BLaER1 treated with 17β-estradiol and CSF1 and Interleukin-3, amounts not matched to agents 10 nM and 100 nM (cell line): ENCODE measurements around the gene NMD3.
"Not testable (repeated sequence)": the region's sequence is repeated elsewhere in the genome, so short reads cannot be mapped to it uniquely, and the experiment has no call there.

ENCODE experiments used
- H3K27ac ChIP-seq, 11 experiments: shearing (Covaris generic); formaldehyde crosslinking; 2 replicates each; pipeline ENCODE4 v1.8.1; 2022
- H3K27me3 ChIP-seq, 11 experiments: shearing (Covaris generic); formaldehyde crosslinking; 2 replicates each; pipeline ENCODE4 v1.8.1; 2022
- H3K36me3 ChIP-seq, 11 experiments: shearing (Covaris generic); formaldehyde crosslinking; 2 replicates each; pipeline ENCODE4 v1.8.1; 2022
- H3K4me1 ChIP-seq, 10 experiments: shearing (Covaris generic); formaldehyde crosslinking; 2 replicates each; pipeline ENCODE4 v1.8.1; 2022
- H3K4me2 ChIP-seq, 11 experiments: shearing (Covaris generic); formaldehyde crosslinking; 2 replicates each; pipeline ENCODE4 v1.8.1; 2022
- H3K4me3 ChIP-seq, 10 experiments: shearing (Covaris generic); formaldehyde crosslinking; 2 replicates each; pipeline ENCODE4 v1.8.1; 2022
- H3K9ac ChIP-seq, 11 experiments: shearing (Covaris generic); formaldehyde crosslinking; 2 replicates each; pipeline ENCODE4 v1.8.1; 2022
- H3K9me3 ChIP-seq, 11 experiments: shearing (Covaris generic); formaldehyde crosslinking; replicated peaks in 1 of 11; 2 replicates each; pipeline ENCODE4 v1.8.1; 2022
- H4K20me1 ChIP-seq, 11 experiments: shearing (Covaris generic); formaldehyde crosslinking; 2 replicates each; pipeline ENCODE4 v1.8.1; 2022
- Cebpa-rat ChIP-seq, 11 experiments: shearing (Covaris generic); IDR thresholded peaks; 2 replicates each; pipeline ENCODE4 v1.8.1; 2022

NMD3 gene

DNA sequence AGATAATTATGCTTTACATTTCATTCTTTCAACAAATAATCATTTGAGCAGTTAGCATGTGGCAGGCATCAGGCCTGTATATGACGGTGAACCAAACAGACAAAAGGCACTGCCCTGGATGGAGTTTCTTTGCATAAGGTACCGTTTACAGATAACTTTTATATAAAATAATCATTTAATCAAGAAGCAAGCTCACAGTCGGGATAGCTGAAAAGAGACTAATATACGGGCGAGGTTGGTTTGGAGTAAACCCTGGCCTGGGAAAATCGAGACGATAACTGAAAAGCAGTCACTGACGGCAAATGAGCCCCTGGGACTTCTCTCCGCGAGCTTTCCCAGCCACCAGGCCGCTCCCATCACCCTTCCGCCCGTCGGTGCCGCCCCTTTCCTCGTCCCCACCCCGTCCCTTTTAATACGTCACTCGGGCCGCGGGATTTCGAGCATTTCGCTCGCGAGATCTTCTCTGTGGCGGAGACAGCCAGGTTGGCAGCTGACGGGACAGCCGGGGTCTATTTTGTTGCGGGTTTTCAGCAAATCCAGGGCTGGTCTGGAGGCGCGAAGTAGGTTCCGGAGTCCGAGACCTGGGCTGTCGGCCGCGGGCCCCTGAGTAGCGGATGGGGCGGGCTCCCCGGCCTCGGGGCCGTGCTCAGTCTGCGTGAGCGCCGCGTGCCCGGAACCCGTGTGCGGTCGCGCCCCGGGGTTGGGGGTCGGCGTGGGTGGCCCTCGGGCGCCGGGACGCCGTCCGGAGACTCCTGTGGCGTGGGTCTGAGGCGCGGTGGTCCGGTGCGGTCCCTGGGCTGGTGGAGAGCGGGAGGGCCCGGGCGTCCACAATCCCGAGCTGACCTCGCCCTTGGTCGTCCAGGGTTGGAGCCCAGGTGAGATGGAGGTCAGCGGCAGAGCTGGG lies at the start of gene NMD3:
NMD3 (plus strand) TSS at position 462 of the 904 bp plus-strand sequence. CDS start 703 bp downstream, outside the sequence.
- Histone ChIP-seq H3K9ac (peak within 1 kb of the TSS; percentile 95 to 99 (median 98)), H4K20me1 (peaks cover 12 to 41% (median 32%) of the 10 kb centered on the region in 11 experiments; a peak in 19 of 22 replicates), H3K4me3 (peak within 1 kb of the TSS; percentile 91 to 100 (median 97)), H3K27ac (peak within 1 kb of the TSS; percentile 91 to 99 (median 97)), H3K9me3 (no peaks in the 10 kb centered on the region), H3K27me3 (no peaks in the 10 kb centered on the region), H3K36me3 (peaks cover 21 to 37% (median 26%) of the 10 kb centered on the region in 11 experiments), H3K4me1 (peaks cover 24 to 47% (median 30%) of the 10 kb centered on the region in 10 experiments), H3K4me2 (peak within 1 kb of the TSS; percentile 76 to 95 (median 88))
- TF ChIP-seq Cebpa-rat (IDR thresholded peaks at IDR 0.05) = no peak

DNA sequence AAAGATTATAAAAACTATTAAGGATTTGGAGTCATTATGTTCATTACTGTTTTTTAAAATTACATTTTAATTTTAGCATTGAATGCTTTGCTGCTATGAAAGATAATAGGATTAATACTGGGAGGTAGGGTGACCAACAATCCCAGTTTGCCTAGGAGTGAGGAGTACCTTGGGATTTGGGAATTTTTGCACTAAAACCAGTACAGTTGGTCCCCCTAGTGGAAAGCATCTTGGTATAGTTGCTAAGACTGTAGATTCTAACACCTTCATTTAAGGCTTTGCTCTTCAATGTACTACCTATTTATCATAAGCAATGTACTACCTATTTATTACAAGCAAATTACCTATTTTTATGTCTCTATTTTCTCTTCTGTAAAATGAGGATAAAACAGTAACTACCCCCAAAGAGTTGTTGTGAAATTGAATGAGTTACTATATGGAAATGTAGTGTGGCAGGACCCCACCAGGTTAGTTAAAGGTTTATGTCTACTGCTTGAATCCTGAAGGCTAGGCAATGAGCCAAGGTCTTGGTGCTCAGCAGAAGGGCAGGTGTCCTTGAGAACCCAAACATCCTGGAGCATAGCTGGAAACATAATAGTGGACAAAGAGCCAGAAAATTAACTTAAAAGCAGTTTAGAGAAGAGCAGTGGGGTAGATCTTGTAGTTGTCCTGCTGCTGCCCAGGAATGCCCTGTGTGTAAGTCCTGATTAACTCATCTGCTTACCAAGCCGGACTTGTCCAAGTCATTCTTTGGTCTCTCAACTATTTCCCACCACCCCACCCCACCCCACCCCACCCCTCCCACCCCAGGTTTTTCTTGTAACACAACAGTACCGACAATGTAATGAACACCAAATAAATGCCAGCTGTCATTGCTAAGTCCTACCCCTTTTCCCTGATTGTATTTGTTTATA lies 49.2 kb upstream of the NMD3 start:
- Histone ChIP-seq H3K27ac (peak overlapping the region in 4 of 11 experiments; percentile 34 to 63 (median 56); a peak in 6 of 22 replicates), H3K4me1 (peaks cover 0 to 35% (median 12%) of the 10 kb centered on the region in 10 experiments; a peak in 12 of 20 replicates), H3K36me3 (no peaks in the 10 kb centered on the region), H3K9me3 (peaks cover 0 to 18% (median 4%) of the 10 kb centered on the region in 11 experiments; a peak in 9 of 22 replicates), H3K4me3 (no peak overlapping the region), H3K9ac (no peak overlapping the region), H4K20me1 (no peaks in the 10 kb centered on the region), H3K4me2 (peak overlapping the region in 4 of 11 experiments; percentile 55 to 61 (median 58); a peak in 6 of 22 replicates), H3K27me3 (no peaks in the 10 kb centered on the region)
- no peak for TF ChIP-seq Cebpa-rat (IDR thresholded peaks at IDR 0.05)

DNA sequence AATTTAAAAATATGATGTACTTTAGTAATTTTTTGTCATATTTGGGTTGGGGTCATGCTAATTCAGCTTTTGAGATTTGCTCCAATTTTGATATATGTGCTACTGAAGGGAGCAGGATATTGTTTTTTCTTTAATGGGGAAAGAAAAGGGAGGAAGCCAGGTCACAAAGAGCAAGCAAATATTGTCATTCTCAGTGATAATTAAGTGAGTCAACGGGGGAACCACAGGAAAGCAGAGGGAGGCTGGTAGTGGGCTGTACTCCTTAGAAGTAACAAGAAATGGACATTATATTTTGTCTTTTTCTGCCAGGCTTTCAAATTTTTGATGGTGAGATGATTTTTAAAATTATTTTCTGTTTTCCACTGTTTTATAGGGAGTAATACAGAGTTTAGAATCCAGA lies 45.6 kb upstream of the NMD3 start:
- no peak for TF ChIP-seq Cebpa-rat (IDR thresholded peaks at IDR 0.05)
- H3K9me3 ChIP-seq = peaks cover 0 to 21% (median 5%) of the 10 kb centered on the region in 11 experiments; a peak in 12 of 22 replicates
- H3K4me3 ChIP-seq = no peak overlapping the region
- no peaks in the 10 kb centered on the region for H3K27me3 ChIP-seq
- H3K36me3 ChIP-seq = no peaks in the 10 kb centered on the region
- H3K9ac ChIP-seq = no peak overlapping the region
- no peaks in the 10 kb centered on the region for H4K20me1 ChIP-seq
- H3K27ac ChIP-seq = no peak overlapping the region
- no peak overlapping the region for H3K4me2 ChIP-seq
- H3K4me1 ChIP-seq = peaks cover 0 to 17% (median 8%) of the 10 kb centered on the region in 10 experiments; a peak in 13 of 20 replicates

DNA sequence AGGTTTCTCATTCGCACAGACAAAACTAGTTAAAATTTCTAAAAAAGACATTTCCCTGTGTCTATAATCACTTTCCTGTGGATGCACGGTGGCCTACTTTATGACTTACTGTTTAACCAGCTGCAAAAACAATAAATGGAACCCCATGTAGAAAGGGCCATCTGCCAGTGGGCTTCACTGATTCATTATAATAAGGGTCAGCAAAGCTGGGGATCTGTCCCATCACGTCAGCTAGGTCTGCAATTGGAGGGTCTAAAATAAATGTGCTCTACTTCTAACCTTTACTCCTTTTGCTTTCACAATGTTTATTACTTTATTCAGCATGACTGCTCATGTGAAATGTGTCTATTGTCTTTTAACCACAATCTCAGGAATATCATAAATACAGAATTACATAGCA lies 43.1 kb upstream of the NMD3 start:
- no peak for TF ChIP-seq Cebpa-rat (IDR thresholded peaks at IDR 0.05)
- Histone ChIP-seq H3K27me3 (no peaks in the 10 kb centered on the region), H3K4me1 (peaks cover 0 to 5% (median 0%) of the 10 kb centered on the region in 10 experiments; a peak in 4 of 20 replicates), H3K4me3 (no peak overlapping the region), H3K27ac (no peak overlapping the region), H3K9ac (no peak overlapping the region), H3K9me3 (peaks cover 5 to 45% (median 19%) of the 10 kb centered on the region in 11 experiments; a peak in 20 of 22 replicates), H3K4me2 (no peak overlapping the region), H3K36me3 (no peaks in the 10 kb centered on the region), H4K20me1 (no peaks in the 10 kb centered on the region)

DNA sequence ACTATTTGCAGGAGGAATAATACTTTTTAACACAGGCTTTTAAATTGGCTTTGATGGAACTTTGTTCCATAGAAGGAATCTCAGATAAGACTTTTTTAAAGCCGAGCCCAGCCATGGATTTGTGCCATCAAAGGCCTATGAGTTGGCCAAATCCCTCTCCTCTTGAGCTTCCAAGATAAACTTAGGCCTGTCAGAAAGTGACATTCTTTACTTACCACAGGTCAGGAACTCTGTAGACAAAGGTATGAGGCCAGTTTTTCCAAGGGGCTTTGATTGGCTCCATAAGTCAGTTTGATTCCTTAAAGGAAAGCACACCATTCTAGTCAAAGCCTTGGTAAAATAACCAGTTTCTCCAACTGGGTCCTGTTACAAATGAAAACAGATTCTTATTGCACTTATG lies 39.7 kb upstream of the NMD3 start:
- not testable (repeated sequence) for H3K9ac ChIP-seq, H3K4me2 ChIP-seq, H3K4me3 ChIP-seq, H3K27ac ChIP-seq, H3K36me3 ChIP-seq, H3K27me3 ChIP-seq, H3K4me1 ChIP-seq, H4K20me1 ChIP-seq
- peaks cover 5 to 28% (median 19%) of the 10 kb centered on the region in 11 experiments; a peak in 19 of 22 replicates for H3K9me3 ChIP-seq

DNA sequence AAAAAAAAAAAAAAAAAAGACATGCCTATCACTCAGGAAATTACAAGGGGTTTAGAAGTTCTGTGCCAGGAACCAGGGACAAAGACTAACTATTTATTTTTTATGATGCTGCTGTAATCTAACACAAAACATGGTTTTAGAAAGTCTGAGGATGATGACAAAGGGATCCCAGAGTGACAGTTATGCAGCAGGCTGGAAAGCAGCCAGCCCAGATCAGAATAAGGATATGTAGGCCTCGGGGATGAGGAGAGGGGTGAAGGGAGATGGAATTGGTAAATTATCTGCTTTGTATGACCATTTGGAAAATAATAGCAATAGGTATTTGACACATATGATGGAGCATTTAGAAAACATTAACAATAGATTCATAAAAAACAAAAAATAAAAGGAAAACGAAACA lies 34.1 kb upstream of the NMD3 start:
- H3K27me3 ChIP-seq = no peaks in the 10 kb centered on the region
- no peaks in the 10 kb centered on the region for H4K20me1 ChIP-seq
- H3K4me3 ChIP-seq = no peak overlapping the region
- no peaks in the 10 kb centered on the region for H3K36me3 ChIP-seq
- H3K4me2 ChIP-seq = no peak overlapping the region
- no peak for TF ChIP-seq Cebpa-rat (IDR thresholded peaks at IDR 0.05)
- H3K4me1 ChIP-seq = peaks cover 0 to 16% (median 0%) of the 10 kb centered on the region in 10 experiments; a peak in 5 of 20 replicates
- H3K9me3 ChIP-seq = peaks cover 0 to 9% (median under 1%) of the 10 kb centered on the region in 11 experiments; a peak in 7 of 22 replicates
- no peak overlapping the region for H3K9ac ChIP-seq
- H3K27ac ChIP-seq = no peak overlapping the region

DNA sequence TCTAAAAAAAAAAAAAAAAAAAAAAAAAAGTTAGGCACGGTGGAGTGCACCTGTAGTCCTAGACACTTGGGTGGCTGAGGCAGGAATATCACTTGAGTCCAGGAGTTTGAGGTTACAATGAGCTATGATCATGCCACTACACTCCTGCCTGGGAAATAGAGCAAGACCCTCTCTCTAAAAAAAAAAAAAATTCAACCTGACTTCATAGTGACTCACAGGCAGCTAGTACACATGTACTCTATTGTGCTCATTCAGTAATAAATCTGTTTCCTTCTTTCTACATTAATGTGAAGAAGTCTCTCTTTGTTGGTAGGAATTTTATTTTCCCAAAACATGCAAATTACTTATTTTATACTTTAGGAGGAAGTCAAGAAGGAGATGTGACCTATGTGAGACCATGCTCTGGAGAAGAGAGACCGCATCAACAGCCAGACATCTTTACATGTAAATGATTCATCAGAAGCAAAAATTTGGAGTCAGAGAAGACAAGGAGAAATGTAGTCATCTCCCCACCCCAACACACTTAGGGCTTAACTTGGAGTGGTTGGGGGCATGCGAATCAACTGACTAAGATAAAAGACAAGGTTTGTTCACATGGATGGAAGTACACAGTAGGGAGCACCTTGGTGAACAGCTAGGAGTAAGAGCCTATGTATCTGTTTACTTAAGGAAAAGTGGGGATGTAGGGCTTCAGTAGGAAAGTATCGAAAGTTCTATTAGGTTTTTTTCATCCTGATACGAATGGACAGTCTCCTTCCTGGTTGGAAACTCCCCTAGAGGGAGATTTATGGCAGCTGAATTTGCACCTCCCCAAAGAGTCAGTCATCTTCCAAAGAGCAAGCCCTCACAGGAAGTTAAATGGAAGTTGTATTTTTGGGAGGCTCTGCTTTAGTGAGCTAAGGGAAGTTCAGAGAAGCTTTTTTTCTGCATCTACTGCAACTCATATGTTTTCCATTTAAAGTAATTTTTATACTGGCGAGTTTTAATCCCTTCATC lies 23.0 kb upstream of the NMD3 start:
- Histone ChIP-seq H4K20me1 (no peaks in the 10 kb centered on the region), H3K27me3 (no peaks in the 10 kb centered on the region), H3K9ac (no peak overlapping the region), H3K36me3 (no peaks in the 10 kb centered on the region), H3K4me3 (no peak overlapping the region), H3K9me3 (peaks cover 8 to 26% (median 17%) of the 10 kb centered on the region in 11 experiments; a peak in 17 of 22 replicates), H3K27ac (peak overlapping the region in 2 of 11 experiments; percentile 34 to 48; a peak in 3 of 22 replicates), H3K4me2 (peak overlapping the region in 3 of 11 experiments; percentile 3 to 46 (median 44); a peak in 6 of 22 replicates), H3K4me1 (peaks cover 0 to 31% (median 0%) of the 10 kb centered on the region in 10 experiments; a peak in 7 of 20 replicates)
- no peak for TF ChIP-seq Cebpa-rat (IDR thresholded peaks at IDR 0.05)
